A673 (cell line): ENCODE measurements around the gene ATG13.

Source experiments
- CTCF ChIP-seq: fragments of 300-800, 200-600 bp; sonication (generic); conservative IDR thresholded peaks from 2 replicates; pipeline ENCODE4 v1.5.1; 2017; ENCODE audit warnings: low read depth, mild to moderate bottlenecking, antibody characterized with exemption, low read length, moderate library complexity, mixed read lengths
- EZH2 ChIP-seq: fragments of 200-600 bp; sonication (generic); IDR thresholded peaks from 2 replicates; pipeline ENCODE4 v1.6.1; 2017; ENCODE audit warnings: borderline replicate concordance, low read depth, mild to moderate bottlenecking, mixed read lengths, antibody characterized with exemption, low read length; ENCODE audit not compliant: poor library complexity, severe bottlenecking

GRCh38 chr11:46663277-46663940, 46.1 kb downstream of the ATG13 start:
- TF ChIP-seq EZH2 (no peak), CTCF (no peak)
